GM21526 (cell line): ENCODE data around the gene C1orf53.

ENCODE experiments used
- ATAC-seq: cut with Tn5 transposase; IDR thresholded peaks from one replicate; pipeline ENCODE4 v1.9.1; 2021; ENCODE audit warnings: moderate library complexity; ENCODE audit not compliant: unreplicated experiment, low FRiP score

The C1orf53 gene

GRCh38 chr1:197954718-197955418, 52.4 kb downstream of the C1orf53 start:
- ATAC-seq, result no peak

GRCh38 chr1:197955486-197956394, 53.3 kb downstream of the C1orf53 start:
- no peak for ATAC-seq
